ENCODE measurements around the gene C17orf100. TPM values are rescaled to one million over a fixed set of nuclear protein-coding genes. Genes with fewer than 3 reads are reported as not detected.

C17orf100 gene
- total RNA-seq, 2 experiments from 2014 or later = 2.4 to 5.2 TPM

GRCh38 chr17:6641247-6641863, 10.2 kb upstream of the C17orf100 start:
- H3K27ac ChIP-seq (ENCODE audit: low read depth, low read length, poor library complexity, severe bottlenecking) = peak overlapping the region; percentile 84
- peaks cover 20% of the 10 kb centered on the region for H3K4me1 ChIP-seq (ENCODE audit: insufficient read depth, low read length, poor library complexity, severe bottlenecking)
- H3K9me3 ChIP-seq (ENCODE audit: low read length) = no peaks in the 10 kb centered on the region
- peak overlapping the region; percentile 89 for H3K4me3 ChIP-seq (ENCODE audit: low read depth, low read length, poor library complexity, severe bottlenecking)
- H3K4me2 ChIP-seq (ENCODE audit: low read length) = peak overlapping the region; percentile 84
- H3K79me2 ChIP-seq (ENCODE audit: insufficient read depth, low read depth, low read length) = peaks cover 27% of the 10 kb centered on the region; the same call in 1 of the 2 replicates
- peaks cover 50% of the 10 kb centered on the region for H3K36me3 ChIP-seq (ENCODE audit: insufficient read depth, low read length)
- TSS peak; percentile 71 for BruUV-seq (replicated peaks)
- H4K20me1 ChIP-seq (ENCODE audit: insufficient read depth, low read length) = peaks cover 22% of the 10 kb centered on the region; the same call in 1 of the 2 replicates
- TF ChIP-seq EZH2phosphoT487 (IDR thresholded peaks at IDR 0.05; ENCODE audit: borderline replicate concordance, low read depth, low read length) (no peak), CTCF (conservative IDR thresholded peaks at IDR 0.05; ENCODE audit: low read length) (no peak)
- H3K9me2 ChIP-seq (ENCODE audit: insufficient read depth, low read length) = no peaks in the 10 kb centered on the region
- ChIA-PET CTCF (ENCODE audit: unreplicated experiment) (interaction anchor here (0.6 kb wide), 1 partner anchor 715 kb away, joined by 9 read pairs; no protein-coding TSS in a partner anchor), POLR2A (interaction anchor here (0.7 to 2.0 kb wide), 2 partner anchors 9 to 1343 kb away, joined by 3 to 6 read pairs; partner anchors contain the start of genes C17orf100 and MED31)
- peak overlapping the region; percentile 91; the same call in 1 of the 2 replicates for H2AFZ ChIP-seq (ENCODE audit: low read length)
- intact Hi-C loops (cut with micrococcal nuclease; ENCODE audit: unreplicated experiment) = no loop called here
- peak; percentile 39 for DNase-seq (ENCODE audit: low spot score)

- ChIA-PET POLR2A (interaction anchor here (0.6 to 2.0 kb wide), 2 partner anchors 8 to 100 kb away, joined by 3 to 6 read pairs; partner anchors contain the start of genes C17orf100 and MED31), CTCF (ENCODE audit: unreplicated experiment) (no interaction called here)
- Histone ChIP-seq H3K4me3 (ENCODE audit: low read depth, low read length, poor library complexity, severe bottlenecking) (peak overlapping the region; percentile 89), H3K4me1 (ENCODE audit: insufficient read depth, low read length, poor library complexity, severe bottlenecking) (peaks cover 26% of the 10 kb centered on the region), H3K27ac (ENCODE audit: low read depth, low read length, poor library complexity, severe bottlenecking) (no peak overlapping the region), H2AFZ (ENCODE audit: low read length) (no peak overlapping the region), H4K20me1 (ENCODE audit: insufficient read depth, low read length) (peaks cover 22% of the 10 kb centered on the region; the same call in 1 of the 2 replicates), H3K9me3 (ENCODE audit: low read length) (no peaks in the 10 kb centered on the region), H3K79me2 (ENCODE audit: insufficient read depth, low read depth, low read length) (peaks cover 31% of the 10 kb centered on the region; the same call in 1 of the 2 replicates), H3K36me3 (ENCODE audit: insufficient read depth, low read length) (peaks cover 56% of the 10 kb centered on the region), H3K4me2 (ENCODE audit: low read length) (peak overlapping the region; percentile 84), H3K9me2 (ENCODE audit: insufficient read depth, low read length) (no peaks in the 10 kb centered on the region)
- intact Hi-C loops (cut with micrococcal nuclease; ENCODE audit: unreplicated experiment) = no loop called here
- TF ChIP-seq CTCF (conservative IDR thresholded peaks at IDR 0.05; ENCODE audit: low read length) = no peak
- TF ChIP-seq EZH2phosphoT487 (IDR thresholded peaks at IDR 0.05; ENCODE audit: borderline replicate concordance, low read depth, low read length) = no peak
- no peak for DNase-seq (ENCODE audit: low spot score)
- no TSS peak for BruUV-seq (replicated peaks)
Observed at GRCh38 chr17:6642592-6642991, 9.0 kb upstream of the C17orf100 start.
